GM19193 (cell line): ENCODE results near the gene TERB1.
A peak's percentile ranks its signal among the peaks of the same experiment; 100 is the strongest.

Experiments
- POLR2A ChIP-seq: IDR thresholded peaks from 4 replicates; pipeline ENCODE4 v1.6.1; 2011; ENCODE audit not compliant: insufficient read depth, insufficient read length; ENCODE audit errors: extremely low read depth

Gene TERB1

DNA sequence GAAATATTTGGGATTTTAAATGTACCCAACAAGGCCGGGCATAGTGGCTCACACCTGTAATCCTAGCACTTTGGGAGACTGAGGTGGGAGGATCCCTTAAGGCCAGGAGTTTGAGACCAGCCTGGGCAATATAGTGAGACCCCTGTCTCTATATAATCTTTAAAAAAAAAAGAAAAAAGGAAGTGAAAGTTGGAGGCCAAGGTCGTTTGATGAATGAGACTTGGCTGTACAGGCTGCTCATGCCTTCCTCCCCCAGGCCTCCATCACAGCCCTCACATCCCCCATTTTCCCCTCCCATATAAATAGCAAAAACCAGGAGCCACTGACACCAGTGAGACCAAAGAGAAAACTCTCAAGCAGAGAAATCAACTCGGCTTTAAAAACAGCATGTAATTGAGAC lies 39.5 kb upstream of the TERB1 start:
- no peak for TF ChIP-seq POLR2A

DNA sequence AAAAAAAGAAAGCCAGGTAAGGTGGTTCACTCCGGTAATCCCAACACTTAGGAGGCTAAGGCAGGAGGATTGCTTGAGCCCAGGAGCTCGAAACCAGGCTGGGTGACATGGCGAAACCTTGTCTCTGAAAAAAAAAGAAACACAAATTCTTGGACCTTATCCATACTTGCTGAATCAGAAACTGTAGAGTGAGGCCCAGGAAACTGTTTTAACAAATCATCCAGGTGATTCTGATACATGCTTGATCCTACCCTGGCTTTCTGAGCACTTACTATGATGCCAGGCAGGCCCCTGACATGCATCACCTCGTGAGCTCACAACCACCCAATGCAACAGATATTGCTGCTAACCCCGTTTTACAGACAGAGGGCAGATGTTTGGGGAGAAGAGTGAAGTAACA lies 33.4 kb upstream of the TERB1 start:
- TF ChIP-seq POLR2A, result no peak

DNA sequence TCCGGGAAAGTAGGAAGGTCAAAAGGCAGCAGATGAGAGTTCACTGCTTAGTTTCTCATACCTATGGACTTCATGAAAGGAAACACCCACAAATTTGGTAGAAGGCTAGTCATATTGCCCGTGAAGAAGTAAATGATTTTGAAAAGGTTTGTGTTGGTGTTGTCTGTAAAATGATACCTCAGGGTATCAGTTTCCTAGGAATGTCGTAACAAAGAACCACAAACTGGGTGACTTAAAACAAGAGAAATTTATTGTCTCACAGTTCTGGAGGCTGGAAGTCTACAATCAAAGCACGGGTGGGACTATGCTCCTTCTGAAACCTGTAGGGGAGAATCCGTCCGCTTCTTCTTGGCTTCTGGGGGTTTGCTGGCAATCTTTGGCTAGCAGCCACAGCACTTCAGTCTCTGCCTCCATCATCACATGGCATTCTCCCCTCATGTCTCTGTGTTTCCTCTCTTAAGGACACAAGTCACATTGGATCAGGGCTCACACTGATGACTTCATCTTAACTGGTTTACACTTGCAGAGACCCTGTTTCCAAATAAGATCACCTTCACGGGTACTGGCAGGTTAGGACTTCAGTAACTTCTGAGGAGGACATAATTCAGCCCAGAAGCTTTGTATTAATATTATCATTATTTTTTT lies 31.4 kb upstream of the TERB1 start:
- no peak for TF ChIP-seq POLR2A

DNA sequence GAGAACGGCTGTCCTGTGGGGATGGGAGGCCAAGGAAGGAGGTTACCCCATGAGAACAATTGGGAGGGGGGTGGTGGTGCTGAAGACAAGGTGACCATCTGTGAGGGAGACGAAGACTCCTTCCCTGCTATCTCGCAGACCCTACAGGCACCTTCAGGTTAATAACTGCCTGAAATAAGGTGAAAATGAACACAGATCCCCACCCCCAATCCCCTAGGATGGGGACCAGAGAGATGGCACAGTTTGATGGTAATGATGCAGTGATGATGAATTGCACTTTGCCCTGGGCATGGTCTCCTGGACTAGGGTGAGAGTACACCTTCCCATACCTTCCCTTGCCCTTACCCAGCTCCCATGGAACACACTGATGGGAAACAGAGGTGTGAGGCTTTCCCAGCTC lies 30.8 kb upstream of the TERB1 start:
- no peak for TF ChIP-seq POLR2A

DNA sequence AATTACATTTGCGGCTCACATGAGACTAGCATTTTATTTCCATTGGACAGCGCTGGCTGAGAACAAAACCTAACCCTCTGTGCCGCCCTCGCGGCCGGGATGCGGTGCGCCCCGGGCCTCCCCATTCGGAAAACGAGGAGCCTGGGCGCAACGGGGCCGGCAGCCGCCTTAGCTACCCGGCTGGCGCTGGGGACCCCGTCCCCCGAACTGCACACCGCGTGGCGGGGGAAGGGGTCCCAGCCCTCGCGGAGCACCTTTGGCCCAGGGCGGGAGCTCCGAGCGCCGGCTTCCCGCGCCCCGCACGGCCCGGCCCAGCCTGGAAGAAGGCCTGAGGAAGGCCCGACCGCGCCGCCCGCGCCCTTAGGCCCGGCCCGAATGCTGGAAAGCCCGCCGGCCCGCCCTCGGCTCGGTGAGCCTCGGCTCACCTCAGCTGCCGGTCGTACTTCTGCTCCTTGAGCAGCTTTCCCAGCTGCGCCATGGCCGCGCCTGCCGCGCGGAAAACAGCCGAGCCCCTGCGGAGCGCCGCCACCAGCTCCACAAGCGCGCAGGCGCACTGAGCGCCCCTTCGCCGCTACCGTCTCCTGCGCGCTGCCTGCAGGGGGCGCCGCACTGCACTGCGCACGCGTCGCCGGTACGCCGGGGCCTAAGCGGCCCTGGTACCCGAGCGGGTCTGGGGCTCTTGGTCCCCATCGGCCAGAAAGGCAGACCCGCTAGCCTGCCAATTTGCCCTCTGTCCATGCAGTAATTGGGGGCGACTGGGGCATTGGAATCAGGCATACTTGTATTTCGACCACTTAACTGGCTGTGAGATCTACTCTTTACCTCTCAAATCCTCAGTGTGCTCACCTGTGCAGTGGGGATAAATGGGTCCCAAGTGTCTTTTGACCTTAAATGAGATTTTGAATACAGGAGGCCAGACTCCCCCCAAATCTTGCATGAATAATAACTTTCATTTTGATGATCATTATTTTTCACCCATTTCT lies 29.3 kb upstream of the TERB1 start, which contains the start of gene NAE1:
Gene NAE1 (minus strand): TSS at position 555 of the 983 bp plus-strand sequence. CDS start 77 bp downstream, at position 478.
- TF ChIP-seq POLR2A, result peak; percentile 91

DNA sequence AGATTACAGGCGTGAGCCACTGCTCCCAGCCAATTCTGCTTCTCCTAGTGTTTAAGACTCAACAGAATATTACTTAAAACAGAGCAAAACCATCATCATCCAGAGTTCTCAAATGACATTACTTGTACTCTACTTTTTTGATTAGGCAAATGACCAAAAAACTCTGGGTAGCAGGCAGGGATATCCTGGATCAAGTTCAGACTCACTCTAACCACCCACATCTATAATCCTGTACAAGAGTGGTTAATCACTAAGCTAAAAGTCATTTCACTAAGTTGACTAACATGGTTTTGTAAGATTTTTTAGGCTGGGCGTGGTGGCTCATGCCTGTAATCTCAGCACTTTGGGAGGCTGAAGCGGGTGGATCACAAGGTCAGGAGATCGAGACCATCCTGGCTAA lies 22.6 kb upstream of the TERB1 start:
- no peak for TF ChIP-seq POLR2A

DNA sequence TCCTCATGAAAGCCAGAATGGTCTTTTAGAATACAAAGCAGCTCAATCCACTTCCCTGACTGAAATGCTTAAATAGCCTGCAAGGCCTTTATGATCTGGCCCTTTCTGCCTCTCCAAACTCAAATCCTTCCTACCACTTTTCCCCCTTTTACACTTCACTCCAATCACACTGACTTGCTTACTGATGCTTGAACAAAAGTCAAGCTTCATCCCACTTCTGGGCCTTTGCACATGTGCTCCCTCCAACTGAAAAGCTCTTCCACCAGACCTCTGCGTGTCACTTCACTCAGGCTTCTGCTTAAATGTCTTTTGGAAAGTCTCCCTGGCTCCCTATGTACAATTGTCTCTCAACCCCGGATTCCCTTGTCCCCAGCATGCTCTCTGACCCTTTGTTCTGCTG lies 13.3 kb upstream of the TERB1 start:
- TF ChIP-seq POLR2A, result no peak

DNA sequence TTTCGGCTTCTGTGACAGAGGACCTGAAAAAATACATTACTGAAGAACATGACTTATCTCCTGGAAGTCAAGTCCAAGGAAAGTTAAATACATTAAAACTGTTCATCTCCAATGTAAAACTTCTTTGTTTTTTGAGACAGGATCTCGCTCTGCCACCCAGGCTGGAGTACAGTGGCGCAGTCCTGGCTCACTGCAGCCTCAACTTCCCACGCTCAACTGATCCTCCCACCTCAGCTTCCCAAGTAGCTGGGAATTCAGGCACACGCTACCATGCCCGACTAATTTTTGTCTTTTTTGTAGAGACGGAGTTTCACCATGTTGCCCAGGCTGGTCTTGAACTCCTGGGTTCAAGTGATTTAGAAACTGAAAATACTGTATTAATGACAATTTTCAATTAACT lies 9.7 kb upstream of the TERB1 start:
- TF ChIP-seq POLR2A, result no peak

DNA sequence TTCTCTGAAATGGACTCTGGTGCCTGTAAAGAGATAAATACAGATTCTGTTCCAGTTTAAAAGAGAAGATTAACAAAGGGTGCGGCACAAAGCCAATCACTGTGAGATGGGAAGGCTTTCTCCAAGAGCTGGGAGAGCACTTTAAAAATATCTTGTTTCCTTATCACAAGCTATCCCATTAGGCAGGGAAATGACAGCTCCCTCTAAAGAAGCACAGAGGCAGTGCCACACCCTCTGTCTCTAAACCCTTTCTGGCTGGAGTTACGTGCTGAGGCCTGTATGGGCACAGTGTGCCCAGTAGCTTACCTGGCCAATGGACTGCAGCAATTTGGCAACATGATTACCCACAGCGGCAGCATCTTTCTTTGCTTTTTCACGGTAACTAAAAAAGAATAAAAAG lies 9.0 kb upstream of the TERB1 start:
- TF ChIP-seq POLR2A, result no peak

DNA sequence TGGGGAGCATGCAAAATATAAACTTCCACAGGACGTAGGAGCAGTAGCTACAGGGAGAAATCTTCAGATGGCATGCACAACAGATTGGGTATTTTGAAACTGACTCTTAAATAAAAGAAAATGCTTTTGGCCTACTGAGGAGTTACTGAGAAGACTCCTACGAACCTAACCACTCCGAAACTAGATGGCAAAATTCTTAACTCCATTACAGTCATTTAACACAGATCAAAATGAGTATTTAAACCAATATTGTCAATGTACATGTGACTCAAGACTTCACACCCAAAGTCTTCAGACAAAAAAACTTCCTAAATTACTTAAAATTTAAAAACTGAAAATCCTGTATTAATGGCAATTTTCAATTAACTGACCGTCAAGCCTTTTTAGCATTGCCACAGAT lies 8.4 kb upstream of the TERB1 start:
- TF ChIP-seq POLR2A, result no peak

DNA sequence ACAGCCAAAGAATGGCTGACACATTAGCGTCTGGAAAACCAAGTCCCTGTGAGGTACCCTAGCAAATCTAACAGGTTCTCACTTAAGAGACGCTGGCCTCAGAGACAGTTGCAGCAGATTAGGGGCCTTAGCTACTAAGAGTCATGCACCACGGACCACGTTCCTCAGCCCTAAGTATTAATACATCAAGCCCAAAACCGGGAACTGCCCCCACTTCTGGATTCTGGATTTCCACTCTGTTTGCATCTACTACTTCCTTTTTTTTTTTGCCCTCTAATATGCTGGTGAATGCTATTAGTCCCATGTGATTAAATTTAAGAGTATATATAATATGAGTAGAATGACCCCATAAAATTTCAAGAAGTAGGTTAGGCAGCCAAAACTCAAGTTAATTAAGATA lies 775 bp upstream of the TERB1 start:
- no peak for TF ChIP-seq POLR2A

DNA sequence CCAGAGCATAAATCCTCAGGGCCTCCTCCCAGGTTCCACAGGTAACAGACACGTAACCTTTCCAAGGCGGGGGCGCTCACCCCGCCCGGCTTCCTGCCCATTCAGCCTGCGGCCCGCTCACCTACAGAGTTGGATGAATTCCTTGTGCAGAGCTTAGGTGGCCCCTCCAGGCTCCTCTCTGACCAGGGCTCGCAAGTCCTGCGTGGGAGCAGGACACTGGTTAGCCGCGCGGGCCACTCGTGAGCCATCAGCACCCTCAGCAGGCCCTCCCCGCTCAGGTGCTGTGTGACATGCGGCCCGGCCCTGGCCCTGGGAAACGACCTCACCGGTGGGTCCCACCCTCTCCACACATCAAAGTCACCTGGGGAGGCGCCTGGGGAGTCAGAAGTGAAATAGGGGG lies 528 bp downstream of the TERB1 start:
- no peak for TF ChIP-seq POLR2A

DNA sequence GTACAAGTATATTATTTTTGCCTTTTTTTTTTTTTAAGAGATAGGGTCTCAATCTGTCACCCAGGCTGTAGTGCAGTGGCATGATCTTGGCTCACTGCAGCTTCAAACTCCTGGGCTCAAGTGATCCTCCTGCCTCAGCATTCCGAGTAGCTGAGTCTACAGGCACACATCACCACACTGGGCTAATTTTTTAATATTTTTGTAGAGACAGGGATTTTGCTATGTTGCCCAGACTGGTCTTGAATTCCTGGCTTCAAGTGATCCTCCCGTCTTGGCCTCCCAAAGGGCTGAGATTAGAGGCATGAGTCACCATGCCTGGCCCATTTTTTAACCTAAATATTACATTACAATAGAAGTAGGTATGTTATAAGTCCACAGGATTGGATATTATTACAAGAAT lies 3.2 kb downstream of the TERB1 start:
- no peak for TF ChIP-seq POLR2A

DNA sequence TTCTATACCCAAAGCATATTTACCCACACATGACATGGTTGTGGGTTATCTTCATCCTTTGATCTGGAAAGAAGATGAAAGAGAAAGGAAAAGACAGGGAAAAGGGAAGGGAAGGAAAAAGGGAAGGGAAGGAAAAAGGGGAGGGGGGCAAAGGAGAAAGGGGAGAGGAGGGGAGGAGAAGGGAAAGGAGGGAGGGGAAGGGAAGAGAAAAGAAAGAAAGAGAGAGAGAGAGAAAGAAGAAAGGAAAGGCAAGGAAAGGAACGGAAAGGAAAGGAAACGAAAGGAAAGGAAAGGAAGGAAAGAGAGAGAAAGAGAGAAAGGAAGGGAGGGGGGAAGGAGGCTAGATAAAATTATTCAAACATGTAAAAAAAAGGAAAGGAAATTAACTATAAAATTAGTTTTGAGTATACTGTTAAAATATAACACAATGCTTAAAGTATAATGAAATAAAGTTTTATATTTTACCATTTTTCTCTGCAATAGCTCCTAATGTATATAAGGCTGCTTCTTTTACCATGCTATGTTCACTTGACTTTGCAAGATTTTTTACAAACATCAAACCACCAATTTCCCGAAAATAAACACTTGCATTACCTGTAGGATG lies 11.2 kb downstream of the TERB1 start:
- no peak for TF ChIP-seq POLR2A

DNA sequence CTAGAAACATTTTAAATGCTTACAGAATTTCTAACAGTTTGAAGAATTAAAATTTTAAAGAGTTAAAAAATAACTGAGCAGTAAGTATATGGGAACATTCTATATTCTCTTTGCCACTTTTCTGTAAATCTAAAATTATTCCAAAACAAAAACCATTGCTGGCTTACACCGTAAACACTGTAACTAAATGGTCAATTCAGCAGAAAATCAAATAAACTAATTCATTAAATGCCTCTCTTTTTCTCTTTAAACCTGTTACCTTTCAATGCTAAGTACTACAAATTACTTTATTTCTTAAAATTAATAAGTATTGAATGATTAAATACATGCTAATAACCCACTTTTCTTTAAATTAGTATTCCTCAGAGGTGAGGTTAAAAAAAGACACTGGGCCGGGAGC lies 14.0 kb downstream of the TERB1 start:
- no peak for TF ChIP-seq POLR2A
